ENCODE results near the gene TMEM72.

GRCh38 chr10:44954042-44954441 is 42.9 kb downstream of the TMEM72 start:
- TF ChIP-seq, protein P1, sequence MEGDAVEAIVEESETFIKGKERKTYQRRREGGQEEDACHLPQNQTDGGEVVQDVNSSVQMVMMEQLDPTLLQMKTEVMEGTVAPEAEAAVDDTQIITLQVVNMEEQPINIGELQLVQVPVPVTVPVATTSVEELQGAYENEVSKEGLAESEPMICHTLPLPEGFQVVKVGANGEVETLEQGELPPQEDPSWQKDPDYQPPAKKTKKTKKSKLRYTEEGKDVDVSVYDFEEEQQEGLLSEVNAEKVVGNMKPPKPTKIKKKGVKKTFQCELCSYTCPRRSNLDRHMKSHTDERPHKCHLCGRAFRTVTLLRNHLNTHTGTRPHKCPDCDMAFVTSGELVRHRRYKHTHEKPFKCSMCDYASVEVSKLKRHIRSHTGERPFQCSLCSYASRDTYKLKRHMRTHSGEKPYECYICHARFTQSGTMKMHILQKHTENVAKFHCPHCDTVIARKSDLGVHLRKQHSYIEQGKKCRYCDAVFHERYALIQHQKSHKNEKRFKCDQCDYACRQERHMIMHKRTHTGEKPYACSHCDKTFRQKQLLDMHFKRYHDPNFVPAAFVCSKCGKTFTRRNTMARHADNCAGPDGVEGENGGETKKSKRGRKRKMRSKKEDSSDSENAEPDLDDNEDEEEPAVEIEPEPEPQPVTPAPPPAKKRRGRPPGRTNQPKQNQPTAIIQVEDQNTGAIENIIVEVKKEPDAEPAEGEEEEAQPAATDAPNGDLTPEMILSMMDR (conservative IDR thresholded peaks at IDR 0.05; ENCODE audit: low read length): no peak
- no peak for TF ChIP-seq EZH2phosphoT487 (IDR thresholded peaks at IDR 0.05; ENCODE audit: borderline replicate concordance)
